Measurements from ENCODE around the gene KIF6. TPM values are rescaled to one million over a fixed set of nuclear protein-coding genes. Genes with fewer than 3 reads are reported as not detected.

Gene KIF6
- total RNA-seq, 4 donors from 2014 or later: 0.26 to 1.8 (median 1.6) TPM; not detected in 1

- no peaks in the 10 kb centered on the region for H3K9me3 ChIP-seq
- H3K36me3 ChIP-seq: no peaks in the 10 kb centered on the region
- no peaks in the 10 kb centered on the region for H3K27me3 ChIP-seq
- H3K4me3 ChIP-seq: no peak overlapping the region
- no peaks in the 10 kb centered on the region for H3K4me1 ChIP-seq
- intact Hi-C loops (cut with DNase I; ENCODE audit: low total_unique reads): no loop called here
- no peak for DNase-seq
- TF ChIP-seq POLR2A (IDR thresholded peaks at IDR 0.05) (no peak), CTCF (IDR thresholded peaks at IDR 0.05) (no peak)
- no peak overlapping the region for H3K27ac ChIP-seq
Observed at GRCh38 chr6:39330476-39330875, 394.7 kb downstream of the KIF6 start.

- H3K4me3 ChIP-seq: no peak overlapping the region
- no peak for DNase-seq
- no peaks in the 10 kb centered on the region for H3K4me1 ChIP-seq
- no peaks in the 10 kb centered on the region for H3K36me3 ChIP-seq
- intact Hi-C loops (cut with DNase I; ENCODE audit: low total_unique reads): no loop called here
- TF ChIP-seq CTCF (IDR thresholded peaks at IDR 0.05): no peak
- TF ChIP-seq POLR2A (IDR thresholded peaks at IDR 0.05): no peak
- H3K27me3 ChIP-seq: no peaks in the 10 kb centered on the region
- no peaks in the 10 kb centered on the region for H3K9me3 ChIP-seq
- no peak overlapping the region for H3K27ac ChIP-seq
Observed at GRCh38 chr6:39330057-39330456, 395.2 kb downstream of the KIF6 start.

GRCh38 chr6:39328066-39328465 lies 397.1 kb downstream of the KIF6 start:
- Histone ChIP-seq H3K27ac (no peak overlapping the region), H3K9me3 (no peaks in the 10 kb centered on the region), H3K27me3 (no peaks in the 10 kb centered on the region), H3K4me1 (no peaks in the 10 kb centered on the region), H3K36me3 (no peaks in the 10 kb centered on the region), H3K4me3 (no peak overlapping the region)
- TF ChIP-seq CTCF (IDR thresholded peaks at IDR 0.05) (no peak), POLR2A (IDR thresholded peaks at IDR 0.05) (no peak)
- intact Hi-C loops (cut with DNase I; ENCODE audit: low total_unique reads): no loop called here
- no peak for DNase-seq

GRCh38 chr6:39327507-39327906 lies 397.7 kb downstream of the KIF6 start:
- H3K27me3 ChIP-seq: no peaks in the 10 kb centered on the region
- DNase-seq: no peak
- intact Hi-C loops (cut with DNase I; ENCODE audit: low total_unique reads): no loop called here
- no peak overlapping the region for H3K27ac ChIP-seq
- no peaks in the 10 kb centered on the region for H3K36me3 ChIP-seq
- H3K4me3 ChIP-seq: no peak overlapping the region
- H3K4me1 ChIP-seq: no peaks in the 10 kb centered on the region
- H3K9me3 ChIP-seq: no peaks in the 10 kb centered on the region
- no peak for TF ChIP-seq CTCF (IDR thresholded peaks at IDR 0.05)
- TF ChIP-seq POLR2A (IDR thresholded peaks at IDR 0.05): no peak

- intact Hi-C loops (cut with DNase I; ENCODE audit: low total_unique reads): no loop called here
- Histone ChIP-seq H3K36me3 (no peaks in the 10 kb centered on the region), H3K4me3 (no peak within 1 kb of the TSS), H3K9me3 (no peaks in the 10 kb centered on the region), H3K27me3 (no peaks in the 10 kb centered on the region), H3K4me1 (no peaks in the 10 kb centered on the region), H3K27ac (no peak within 1 kb of the TSS)
- DNase-seq: no peak
- TF ChIP-seq CTCF (IDR thresholded peaks at IDR 0.05) (no peak), POLR2A (IDR thresholded peaks at IDR 0.05) (no peak)
Observed at GRCh38 chr6:39322306-39322850, 402.8 kb downstream of the KIF6 start, which contains the start of gene KCNK16. Gene KCNK16, minus strand, starts transcription at chr6:39322702. Its CDS starts 162 bp downstream, at chr6:39322540.

Measured in uterus (tissue), 4 donors.